CMK (cell line): ENCODE results near the gene DGKQ.
"Not testable (repeated sequence)": the region's sequence is repeated elsewhere in the genome, so short reads cannot be mapped to it uniquely, and the experiment has no call there.

Source experiments
- DNase-seq: peaks from one replicate; pipeline ENCODE4 v3.0.0-alpha.2; 2010; ENCODE audit warnings: low read depth

DGKQ gene

DNA sequence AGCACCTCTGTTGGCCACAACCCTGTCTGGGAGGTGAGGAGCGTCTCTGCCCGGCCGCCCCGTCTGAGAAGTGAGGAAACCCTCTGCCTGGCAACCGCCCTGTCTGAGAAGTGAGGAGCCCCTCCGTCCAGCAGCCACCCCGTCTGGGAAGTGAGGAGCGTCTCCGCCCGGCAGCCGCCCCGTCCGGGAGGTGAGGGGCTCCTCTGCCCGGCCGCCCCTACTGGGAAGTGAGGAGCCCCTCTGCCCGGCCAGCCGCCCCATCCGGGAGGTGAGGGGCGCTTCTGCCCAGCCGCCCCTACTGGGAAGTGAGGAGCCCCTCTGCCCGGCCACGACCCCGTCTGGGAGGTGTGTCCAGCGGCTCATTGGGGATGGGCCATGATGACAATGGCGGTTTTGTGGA is 2.6 kb upstream of the DGKQ start:
- not testable (repeated sequence) for DNase-seq

DNA sequence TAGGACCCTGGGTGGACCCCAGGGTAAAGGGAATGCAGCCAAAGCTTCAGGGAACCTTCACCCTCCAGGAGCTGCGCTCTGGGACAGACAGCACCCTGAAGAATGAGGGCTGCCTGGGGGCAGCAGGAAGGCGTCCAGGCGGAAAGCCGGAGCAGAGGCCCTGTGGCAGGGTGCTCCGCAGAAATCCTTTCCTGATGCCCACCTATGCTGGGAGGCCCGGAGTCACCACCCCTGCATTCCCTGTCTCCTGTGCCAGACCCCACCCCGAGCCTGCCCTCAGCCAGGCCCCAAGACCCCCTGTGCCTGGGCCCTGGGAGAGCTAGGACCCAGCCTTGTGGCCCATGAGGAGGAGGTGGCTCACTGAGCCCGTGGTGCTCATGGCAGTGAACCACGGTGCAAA is 1.3 kb upstream of the DGKQ start:
- no peak for DNase-seq

DNA sequence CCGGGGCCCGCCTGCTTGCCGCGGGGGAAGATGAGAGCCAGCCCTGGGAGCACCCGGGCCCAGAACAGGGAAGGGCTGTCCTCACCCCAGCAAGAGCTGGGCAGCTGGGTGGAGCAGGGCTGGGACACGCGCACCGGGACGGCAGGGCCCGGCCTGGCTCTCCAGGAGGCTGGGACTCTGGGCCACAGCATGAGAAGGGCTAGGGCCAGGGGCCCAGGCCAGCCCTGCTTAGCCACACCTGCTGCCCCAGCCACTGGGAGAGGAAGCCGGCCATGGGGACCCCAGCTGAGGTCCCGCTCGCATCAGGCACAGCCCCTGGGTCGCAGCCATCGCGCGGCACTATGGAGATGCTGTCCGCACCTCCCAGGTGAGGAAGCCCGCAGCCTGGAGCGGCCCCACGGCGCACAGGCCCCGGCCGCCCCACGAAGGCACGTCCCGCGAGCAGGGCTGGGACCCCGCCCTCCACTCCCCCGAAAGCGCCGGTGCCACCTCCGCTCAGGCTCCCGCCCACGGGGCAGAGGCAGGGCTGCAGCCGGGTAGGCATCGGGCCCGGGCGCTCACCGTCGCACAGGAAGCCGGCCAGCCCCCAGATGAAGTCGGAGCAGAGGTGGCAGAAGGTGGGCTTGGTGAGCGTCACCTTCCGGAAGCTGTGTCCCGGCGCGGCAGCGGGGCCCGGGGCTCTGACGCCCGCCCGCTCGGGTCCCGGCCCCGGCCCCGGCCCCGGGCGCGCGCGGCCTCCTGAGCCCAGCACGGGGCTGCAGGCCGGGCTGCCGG is 531 bp downstream of the DGKQ start:
- DNase-seq, result no peak

DNA sequence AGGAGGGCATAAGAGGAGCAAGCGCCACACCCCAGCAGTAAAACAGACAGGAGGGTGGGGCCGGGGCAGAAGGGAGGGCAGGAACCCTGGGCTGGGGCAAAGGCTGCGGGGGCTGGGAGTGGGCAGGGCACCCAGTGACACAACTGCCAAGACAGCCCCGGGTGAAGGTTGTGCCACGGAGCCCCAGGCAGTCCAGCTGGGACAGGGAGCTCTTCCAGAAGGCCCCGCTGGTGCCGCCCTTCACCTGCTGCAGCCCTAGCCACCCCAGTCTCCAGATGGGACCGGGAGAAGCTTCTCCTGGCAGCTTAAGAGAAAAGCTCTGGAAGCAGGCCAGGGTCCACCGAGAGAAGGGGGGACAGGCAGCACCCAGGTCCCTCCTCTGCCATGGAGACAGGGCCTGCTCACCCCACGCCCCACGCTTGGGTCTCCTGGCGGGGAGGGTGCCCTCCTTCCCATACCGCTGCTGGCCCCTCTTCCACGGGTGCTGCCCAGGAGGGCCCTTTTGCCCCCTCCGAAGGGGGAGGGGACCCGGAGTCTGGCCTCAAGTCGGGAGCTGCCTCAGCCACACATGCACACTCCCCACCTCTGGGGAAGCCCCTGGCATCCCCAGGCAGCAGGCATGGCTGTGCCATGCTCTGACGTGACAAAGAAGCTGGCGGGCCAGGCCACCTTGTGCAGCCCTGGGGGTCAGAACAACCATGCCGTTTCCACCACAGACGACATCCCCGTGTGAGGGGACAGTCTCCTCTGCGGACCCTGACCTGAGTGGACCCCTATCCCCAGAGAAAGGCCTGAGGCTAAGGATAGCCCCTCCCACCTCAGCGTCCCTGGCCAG is 1.5 kb downstream of the DGKQ start:
- no peak for DNase-seq

DNA sequence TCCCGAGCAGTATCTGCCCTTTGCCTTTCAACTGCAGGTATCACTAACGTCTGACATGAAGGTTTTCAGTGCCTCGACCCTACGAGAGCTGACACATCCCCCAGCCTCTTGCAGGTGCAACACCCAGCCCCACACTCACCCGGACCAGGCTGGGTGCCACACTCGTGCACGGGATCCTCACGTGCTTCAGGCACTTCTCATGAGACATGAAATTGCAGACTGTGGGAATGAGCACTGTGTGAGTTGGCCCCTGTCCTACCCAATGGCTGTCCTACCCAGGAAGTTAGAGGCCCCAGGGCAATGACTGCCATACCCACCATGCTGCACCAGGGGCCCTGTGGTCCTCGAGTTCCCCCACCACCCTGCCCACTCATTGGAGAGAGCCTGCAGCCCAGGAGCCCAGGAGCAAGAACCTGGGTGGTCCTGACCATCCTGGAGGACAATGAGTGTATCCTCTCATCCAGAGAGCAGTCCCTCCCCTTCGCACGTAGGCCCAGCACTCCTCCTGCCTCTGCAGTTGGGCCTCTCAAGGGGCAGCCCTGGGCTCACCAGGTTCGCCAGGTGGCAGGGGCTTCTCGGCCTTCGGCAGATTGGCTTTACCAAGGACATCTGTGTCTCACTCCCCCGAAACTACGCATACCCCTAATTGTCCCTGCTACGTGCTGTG is 2.4 kb downstream of the DGKQ start:
- DNase-seq, result no peak

DNA sequence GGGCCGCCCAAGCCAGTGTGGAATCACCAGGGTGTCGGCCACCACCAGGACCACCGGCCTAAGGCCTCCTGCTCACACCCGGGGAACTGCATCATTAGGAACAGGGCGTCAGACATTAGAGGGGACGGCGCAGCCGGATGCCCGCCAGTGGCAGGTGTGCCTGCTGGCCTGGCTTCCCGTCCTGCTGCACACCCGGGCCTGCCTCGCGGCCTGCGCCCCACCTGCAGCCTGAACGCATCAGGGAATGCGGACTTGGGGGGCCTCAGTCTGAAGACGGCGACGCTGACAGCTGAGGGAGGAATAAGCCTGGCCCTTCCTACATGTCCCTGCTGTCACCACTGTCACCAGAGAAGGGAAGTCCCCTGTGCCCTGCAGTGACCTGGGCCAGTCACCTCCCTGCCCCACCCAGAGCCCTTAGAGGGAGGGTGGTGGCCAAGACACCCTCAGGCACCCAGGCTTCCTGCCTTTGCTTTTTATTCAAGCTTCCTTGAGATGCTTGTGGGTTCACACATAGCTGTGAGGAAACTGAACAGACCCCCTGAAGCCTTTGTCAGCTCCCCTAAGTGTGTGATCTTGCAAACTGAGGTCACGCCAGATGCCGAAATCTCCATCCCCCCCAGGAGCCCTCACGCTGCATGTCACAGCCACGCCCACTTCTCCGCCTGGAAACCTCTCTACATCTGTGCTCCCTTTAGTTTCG is 3.2 kb downstream of the DGKQ start:
- DNase-seq, result no peak

DNA sequence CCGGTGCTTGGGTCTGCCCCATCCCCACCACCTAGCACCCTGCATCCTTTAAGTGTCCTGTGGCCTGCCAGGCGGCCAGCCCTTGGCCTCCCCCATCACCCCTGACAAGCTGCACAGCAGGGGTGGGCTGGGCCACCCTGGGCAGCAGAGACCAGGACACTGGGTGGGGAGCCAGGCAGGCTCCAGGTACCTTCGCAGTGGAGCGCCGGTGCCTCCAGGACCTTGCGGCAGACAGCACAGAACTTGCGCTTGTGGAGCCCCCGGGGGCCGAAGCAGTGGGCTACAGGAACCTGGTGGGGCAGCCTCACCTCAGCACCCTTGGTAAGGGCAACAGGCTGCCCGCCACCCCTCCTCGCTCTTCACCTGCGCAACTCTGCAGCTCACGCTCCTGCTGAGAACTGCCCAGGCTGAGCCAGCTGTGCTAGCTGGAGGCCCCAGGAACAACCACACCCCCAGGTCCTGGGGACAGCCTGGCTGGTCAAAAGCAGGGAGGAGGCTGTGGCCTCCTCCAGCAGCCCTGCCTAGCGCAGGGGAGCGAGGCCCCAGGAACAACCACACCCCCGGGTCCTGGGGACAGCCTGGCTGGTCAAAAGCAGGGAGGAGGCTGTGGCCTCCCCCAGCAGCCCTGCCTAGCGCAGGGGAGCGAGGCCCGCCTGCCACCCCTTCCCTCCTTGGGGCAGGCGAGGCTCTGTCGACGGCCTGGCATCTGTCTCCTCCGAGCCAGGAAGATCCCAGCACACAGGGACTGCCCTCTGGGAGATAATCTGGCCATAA is 4.6 kb downstream of the DGKQ start:
- DNase-seq, result no peak

DNA sequence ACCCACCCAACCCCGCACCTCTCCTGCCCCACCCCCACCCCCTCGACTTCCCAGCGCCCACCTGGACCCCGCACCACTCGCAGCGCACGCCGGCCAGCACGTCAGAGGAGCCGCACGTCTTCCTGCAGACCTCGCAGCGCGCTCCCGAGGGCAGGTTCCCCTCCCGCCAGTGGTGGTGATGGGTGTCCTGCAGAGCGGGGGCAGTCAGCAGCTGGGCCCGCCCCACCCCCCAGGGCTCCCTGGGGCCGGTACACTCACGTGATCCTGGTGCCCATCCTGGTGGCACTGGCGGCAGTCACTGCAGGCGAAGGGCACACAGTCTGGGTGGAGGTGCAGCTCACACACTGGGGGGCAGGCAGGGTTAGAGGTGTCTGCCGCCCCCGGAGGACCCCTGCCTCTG is 5.1 kb downstream of the DGKQ start:
- DNase-seq, result no peak

DNA sequence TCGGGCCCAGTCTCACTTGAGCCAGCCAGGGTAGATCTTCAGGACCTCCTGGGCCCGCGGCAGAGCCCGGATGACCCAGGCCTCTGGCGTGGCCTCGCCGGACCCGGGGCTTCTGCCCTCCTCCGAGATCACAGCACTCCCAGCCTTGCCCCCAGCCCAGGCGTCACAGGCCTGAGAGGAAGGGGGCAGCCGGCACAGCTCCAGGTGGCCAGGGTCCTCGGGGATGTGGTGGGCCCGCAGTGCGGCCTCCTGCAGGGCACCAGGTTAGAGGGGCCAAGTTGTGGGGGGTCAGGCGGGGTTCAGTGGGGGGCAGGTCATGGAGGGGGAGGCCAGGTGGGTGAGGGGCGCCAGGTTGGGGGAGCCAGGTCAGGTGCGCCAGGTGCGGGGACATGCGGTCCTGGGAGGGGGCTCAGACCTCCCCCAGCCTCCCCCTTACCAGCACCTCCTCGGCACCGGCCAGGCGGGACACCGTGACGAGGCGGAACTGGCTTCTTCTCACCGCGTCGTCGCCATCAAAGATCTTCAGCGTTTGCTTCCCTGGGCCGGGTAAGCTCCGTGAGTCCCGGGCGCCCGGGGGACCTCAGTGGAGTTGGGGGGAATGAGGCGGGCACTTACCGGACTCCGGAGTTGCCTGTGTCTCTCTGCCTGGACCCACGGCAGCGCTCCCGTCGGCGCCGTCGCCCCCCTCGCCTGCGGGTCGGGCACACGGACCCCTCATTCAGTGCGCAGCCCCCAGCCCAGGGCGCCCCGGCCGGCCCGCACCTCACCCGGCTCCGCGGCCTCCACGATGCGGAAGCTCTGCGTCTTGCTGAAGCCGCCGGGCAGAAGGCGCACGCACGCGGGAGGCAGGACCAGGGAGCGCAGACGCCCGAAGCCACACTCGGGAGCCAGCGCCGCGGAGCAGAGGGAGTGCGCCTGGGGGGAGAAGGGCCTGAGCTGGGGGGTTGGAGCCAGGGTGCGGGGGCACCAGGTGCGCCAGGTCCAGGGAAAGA is 6.0 kb downstream of the DGKQ start:
- DNase-seq, result no peak

DNA sequence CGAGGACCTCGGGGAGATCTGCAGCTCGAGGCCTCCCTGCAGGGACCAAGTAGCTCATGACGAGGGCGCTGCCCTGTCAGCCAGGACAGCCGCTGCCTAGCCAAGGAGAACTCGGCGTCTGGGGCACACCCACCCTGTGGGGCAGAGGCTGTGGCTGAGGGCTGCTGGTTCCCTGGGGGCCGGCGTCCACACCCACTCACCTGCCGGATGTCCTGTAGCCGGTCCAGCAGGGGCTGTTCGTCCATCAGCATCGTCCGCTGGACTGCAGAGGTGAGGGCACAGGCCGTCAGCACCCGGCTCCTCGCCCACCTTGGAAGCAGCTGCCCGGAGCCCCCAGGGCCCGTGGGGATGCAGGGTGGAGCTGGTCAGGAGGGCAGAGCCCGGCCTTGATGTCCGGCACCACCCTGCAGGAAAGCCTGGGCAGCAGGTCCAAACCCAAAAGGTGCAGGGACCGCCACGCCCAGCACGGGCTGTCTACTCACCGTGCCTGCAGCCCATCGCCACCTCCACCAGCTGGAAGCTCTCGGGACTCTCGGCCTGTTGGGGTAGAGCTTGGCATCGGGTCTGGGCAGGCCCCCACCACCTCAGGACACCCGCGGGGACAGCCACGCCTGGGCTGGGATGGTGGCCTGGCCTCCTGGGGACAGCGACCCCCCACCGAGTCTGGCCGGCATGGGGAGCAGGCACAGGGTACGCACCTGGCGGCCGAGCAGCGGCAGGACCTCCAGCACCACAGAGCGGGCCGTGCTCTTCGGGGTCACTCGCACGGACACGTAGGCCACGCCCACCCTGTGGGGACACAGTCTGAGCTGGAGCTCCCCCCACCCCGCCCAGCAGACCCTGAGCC is 6.9 kb downstream of the DGKQ start:
- no peak for DNase-seq

DNA sequence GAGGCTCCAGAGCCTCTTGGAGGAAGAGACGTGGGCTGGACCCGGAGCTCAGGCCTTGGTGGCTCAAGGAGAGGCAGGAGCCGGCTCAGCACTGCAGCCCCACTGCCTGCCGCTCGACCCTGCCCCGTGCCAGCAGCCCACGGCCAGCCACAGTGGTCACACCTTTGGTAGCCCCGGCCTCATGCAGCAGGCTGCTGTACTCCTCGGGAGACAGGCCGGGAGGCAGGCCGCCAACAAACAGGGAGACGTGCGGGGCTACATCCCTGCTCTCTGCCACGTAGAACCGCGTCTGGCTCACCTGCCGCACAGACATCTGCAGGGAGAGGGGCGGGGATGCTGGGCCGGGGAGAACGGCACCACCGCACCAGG is 7.6 kb downstream of the DGKQ start:
- no peak for DNase-seq

DNA sequence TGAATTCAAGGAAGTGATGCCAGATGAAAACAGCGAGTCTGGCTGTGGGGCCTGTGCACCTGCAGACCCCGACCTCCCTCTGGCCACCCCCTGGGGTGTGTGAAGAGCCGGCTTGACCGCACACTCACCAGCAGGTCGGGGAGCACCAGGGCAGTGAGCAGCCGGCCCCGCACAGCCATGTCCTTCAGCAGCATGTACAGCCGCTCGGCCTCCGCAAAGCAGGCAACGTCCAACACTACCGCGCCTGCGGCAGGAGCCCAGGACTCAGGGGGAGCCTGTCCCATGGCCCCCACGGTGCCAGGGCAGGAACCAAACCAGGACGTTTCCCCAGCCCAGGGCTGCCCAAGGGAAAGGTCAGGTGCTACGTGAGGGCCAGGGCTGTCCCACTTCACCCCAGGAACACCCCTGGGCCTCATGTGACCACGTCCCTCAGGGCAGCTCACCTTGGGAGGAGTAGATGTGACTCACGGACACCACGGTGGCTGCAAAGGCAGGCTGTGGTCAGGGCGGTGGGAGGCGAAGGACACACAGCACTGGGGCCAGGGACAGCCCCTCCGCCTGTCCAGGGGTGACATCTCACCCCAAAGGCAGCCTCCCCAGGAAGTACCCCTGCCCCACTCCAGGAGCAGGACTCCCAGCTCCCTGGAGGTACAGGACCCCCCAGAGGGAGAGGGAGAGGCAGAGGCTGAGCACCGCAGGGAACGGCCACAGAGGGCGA is 8.2 kb downstream of the DGKQ start:
- no peak for DNase-seq

DNA sequence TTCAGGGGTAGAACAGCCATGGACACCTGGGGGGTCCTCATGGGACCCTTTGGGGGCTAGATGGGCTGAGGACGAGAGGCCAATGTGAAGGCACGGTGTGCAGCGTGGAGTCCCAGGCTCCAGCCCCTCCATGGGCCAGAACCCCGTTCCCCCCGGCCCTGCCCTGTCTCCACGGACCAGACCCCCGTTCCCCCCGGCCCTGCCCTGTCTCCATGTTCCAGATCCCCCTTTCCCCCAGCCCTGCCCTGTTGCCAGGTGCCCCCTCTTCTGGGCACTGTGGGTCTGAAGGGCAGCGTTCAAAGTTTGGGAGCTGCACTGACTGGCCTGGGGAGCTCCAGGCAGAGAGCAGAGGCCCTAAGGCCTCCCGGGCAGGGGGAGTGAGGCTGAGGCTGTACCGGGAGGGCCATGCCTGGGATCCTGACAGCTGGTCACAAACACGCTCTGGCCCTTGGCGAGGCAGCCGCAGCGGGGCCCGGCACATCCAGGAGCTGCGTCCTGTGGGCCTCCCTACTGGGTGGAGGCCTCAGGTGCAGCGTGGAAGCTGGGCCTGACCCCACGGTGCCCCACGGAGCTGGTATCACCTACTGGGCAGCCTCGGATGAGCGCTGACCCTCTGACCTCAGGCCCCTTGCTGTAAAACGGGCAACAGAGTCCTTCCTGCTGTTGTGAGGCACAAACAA is 8.9 kb downstream of the DGKQ start:
- no peak for DNase-seq

DNA sequence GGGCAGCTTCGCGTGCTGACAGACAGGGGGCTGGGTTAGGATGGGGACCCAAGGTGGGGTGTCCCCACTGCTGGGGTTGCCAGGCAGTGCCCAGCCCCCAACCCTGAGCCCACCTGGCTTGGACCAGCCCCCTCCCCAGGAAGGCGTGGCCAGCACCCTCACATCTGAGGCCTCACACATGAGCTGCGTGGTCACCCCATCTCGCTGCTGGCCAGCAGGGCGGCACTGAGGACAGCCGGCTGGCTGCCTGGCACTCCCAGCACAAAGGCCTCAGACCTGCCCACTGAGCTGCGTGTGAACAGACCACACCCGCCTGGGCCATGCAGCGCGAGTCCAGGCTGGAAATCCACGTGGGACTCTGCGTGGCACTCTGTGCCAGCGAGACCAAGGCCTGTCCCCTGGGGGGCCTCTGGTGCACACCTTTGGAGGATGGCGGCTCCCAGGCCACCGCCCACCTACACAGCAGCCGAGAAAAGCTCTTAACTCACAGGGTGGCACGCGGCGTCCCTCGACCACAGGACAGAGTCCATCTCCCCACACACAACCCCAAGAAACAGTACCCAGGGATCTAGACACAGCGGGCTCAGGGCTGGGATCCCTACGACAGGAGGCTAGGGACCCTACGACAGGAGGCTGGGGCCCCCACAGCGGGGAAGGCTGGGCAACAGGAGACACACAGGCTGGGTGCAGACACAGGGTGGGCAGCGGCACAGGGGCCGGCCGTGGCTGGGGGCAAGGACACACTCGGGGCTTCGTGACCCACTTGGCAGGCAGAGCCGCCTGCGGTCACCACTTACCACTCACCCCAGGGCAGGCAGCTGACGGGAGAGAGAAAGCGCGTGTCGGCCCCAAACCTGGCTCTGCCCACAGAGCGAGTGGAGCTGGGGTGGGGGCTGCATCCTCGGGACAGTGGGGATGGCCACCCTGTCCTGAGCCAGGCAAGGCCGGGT is 9.8 kb downstream of the DGKQ start:
- no peak for DNase-seq

DNA sequence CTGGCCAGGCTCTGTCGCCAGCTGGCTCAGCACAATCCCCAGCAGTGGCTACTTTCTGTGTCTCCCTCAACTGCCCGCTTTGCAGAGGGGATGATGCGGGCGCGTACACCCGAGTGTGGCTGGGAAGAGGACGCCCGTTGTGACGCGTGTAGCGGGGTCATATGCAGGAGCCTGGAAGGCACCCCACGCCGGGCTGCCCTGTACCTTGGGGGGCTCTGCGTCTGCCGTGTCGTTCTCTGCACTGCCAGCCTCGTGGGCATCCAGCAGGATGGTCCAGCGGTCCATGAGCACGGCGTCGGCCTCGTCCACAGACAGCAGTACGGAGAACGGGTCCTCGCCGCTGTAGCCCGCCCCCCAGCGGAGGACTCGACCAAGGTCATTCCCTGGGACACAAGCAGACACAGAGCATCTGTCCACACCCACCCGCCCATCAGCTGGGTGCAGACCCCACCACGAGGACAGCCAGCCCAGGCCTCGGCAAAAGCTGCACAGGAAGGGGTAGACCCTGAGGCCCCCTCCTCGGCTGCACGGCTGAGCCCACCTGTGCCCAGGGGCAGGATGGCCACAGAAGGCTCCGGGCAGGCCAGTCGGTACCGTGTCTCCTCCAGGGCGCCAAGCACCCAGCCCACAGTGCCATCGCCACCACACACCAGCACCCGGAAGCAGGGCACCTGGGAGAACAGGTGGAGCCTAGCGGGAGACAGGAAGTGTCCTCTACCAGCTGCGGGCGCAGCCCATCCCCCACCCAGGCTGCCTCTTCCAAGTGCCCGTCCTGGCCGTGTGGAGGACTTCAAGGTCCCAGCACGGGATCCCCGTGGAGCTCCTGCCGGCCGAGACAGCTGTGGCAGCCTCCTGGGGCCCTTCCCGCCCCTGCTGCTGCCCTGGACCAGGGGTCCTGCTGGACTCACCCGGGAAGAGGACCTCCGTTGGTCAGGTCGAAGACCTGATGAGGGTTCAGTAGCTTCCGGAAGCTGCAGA is 10.8 kb downstream of the DGKQ start:
- DNase-seq, result no peak
